T-helper 1 cell (primary cell): Measurements from ENCODE around the gene NIP7.
"Not testable (repeated sequence)": the region's sequence is repeated elsewhere in the genome, so short reads cannot be mapped to it uniquely, and the experiment has no call there.

ENCODE experiments used
- DNase-seq, 5 donors: peaks; one replicate each; pipeline ENCODE4 v3.0.0-alpha.2; 2012 to 2020

Gene NIP7

GRCh38 chr16:69346683-69347082 is 7.1 kb downstream of the NIP7 start:
- no peak for DNase-seq

- no peak for DNase-seq
Observed at GRCh38 chr16:69348222-69348621, 8.7 kb downstream of the NIP7 start.

GRCh38 chr16:69349536-69349935 is 10.0 kb downstream of the NIP7 start:
- no peak for DNase-seq

- DNase-seq: no peak
Observed at GRCh38 chr16:69350536-69351133, 11.1 kb downstream of the NIP7 start.

- no peak for DNase-seq
Observed at GRCh38 chr16:69351309-69352027, 11.9 kb downstream of the NIP7 start, which contains the start of gene TMED6. TMED6 (minus strand) TSS chr16:69351786; CDS start chr16:69351753, 33 bp downstream.

- not testable (repeated sequence) for DNase-seq
Observed at GRCh38 chr16:69360070-69360469, 20.5 kb downstream of the NIP7 start.

GRCh38 chr16:69363281-69363717 is 23.7 kb downstream of the NIP7 start:
- no peak for DNase-seq

GRCh38 chr16:69364088-69364487 is 24.5 kb downstream of the NIP7 start:
- DNase-seq: no peak

- no peak for DNase-seq
Observed at GRCh38 chr16:69365901-69366300, 26.3 kb downstream of the NIP7 start.

GRCh38 chr16:69366431-69366830 is 26.9 kb downstream of the NIP7 start:
- DNase-seq: no peak

- no peak for DNase-seq
Observed at GRCh38 chr16:69367980-69368379, 28.4 kb downstream of the NIP7 start.

- DNase-seq: no peak
Observed at GRCh38 chr16:69368866-69369265, 29.3 kb downstream of the NIP7 start.

- no peak for DNase-seq
Observed at GRCh38 chr16:69371564-69371963, 32.0 kb downstream of the NIP7 start.

GRCh38 chr16:69373019-69373418 is 33.4 kb downstream of the NIP7 start:
- DNase-seq: no peak

GRCh38 chr16:69376393-69377059 is 37.0 kb downstream of the NIP7 start:
- no peak for DNase-seq

- no peak for DNase-seq
Observed at GRCh38 chr16:69378036-69378435, 38.5 kb downstream of the NIP7 start.

GRCh38 chr16:69378760-69379159 is 39.2 kb downstream of the NIP7 start:
- DNase-seq: no peak

GRCh38 chr16:69381231-69381630 is 41.7 kb downstream of the NIP7 start:
- DNase-seq: no peak

- no peak for DNase-seq
Observed at GRCh38 chr16:69382421-69382820, 42.8 kb downstream of the NIP7 start.

- DNase-seq: no peak
Observed at GRCh38 chr16:69384974-69385373, 45.4 kb downstream of the NIP7 start.

GRCh38 chr16:69386596-69386995 is 47.0 kb downstream of the NIP7 start:
- DNase-seq: no peak
